GM12801 (cell line): ENCODE data around the gene SIRPB2.
A peak's percentile ranks its signal among the peaks of the same experiment; 100 is the strongest.

Experiments used
- CTCF ChIP-seq: IDR thresholded peaks from one replicate; pipeline ENCODE4 v1.5.1; 2011; ENCODE audit warnings: control low read depth; ENCODE audit not compliant: insufficient read length; ENCODE audit errors: extremely low read depth

SIRPB2 gene

GRCh38 chr20:1509237-1509636, 18.0 kb upstream of the SIRPB2 start:
- TF ChIP-seq CTCF = no peak

GRCh38 chr20:1508574-1508973, 17.4 kb upstream of the SIRPB2 start:
- no peak for TF ChIP-seq CTCF

GRCh38 chr20:1507276-1507675, 16.1 kb upstream of the SIRPB2 start:
- no peak for TF ChIP-seq CTCF

GRCh38 chr20:1505871-1506270, 14.7 kb upstream of the SIRPB2 start:
- TF ChIP-seq CTCF = no peak

GRCh38 chr20:1505361-1505760, 14.1 kb upstream of the SIRPB2 start:
- TF ChIP-seq CTCF = no peak

GRCh38 chr20:1503564-1504227, 12.5 kb upstream of the SIRPB2 start:
- peak; percentile 98 for TF ChIP-seq CTCF

GRCh38 chr20:1500496-1500895, 9.3 kb upstream of the SIRPB2 start:
- TF ChIP-seq CTCF = no peak
